Gastroesophageal sphincter (tissue), 4 donors: Measurements from ENCODE around the gene AGPAT4. TPM values are rescaled to one million over a fixed set of nuclear protein-coding genes. Genes with fewer than 3 reads are reported as not detected.
A peak's percentile ranks its signal among the peaks of the same experiment; 100 is the strongest.

Experiments used
- ATAC-seq: fragments of 150-250 bp; one replicate; pipeline ENCODE4 v1.9.1; 2016; ENCODE audit warnings: mild to moderate bottlenecking, moderate library complexity
- H3K27ac ChIP-seq, 4 donors: fragments of 200-600 bp; sonication (generic) in 3 of 4; 1 replicate in 3 of 4; 2 replicates in 1 of 4; pipeline ENCODE4 v1.5.1; 2016 to 2019
- H3K27me3 ChIP-seq: fragments of 200-600 bp; sonication (generic); one replicate; pipeline ENCODE4 v1.5.1; 2019
- H3K36me3 ChIP-seq, 2 donors: fragments of 200-600 bp; sonication (generic); one replicate each; pipeline ENCODE4 v1.5.1; 2019; ENCODE audit warnings: control low read depth in 1 of 2
- H3K4me1 ChIP-seq, 3 donors: fragments of 200-600 bp; sonication (generic); 1 replicate in 2 of 3; 2 replicates in 1 of 3; pipeline ENCODE4 v1.5.1; 2016 to 2019; ENCODE audit warnings: control low read depth in 2 of 3
- H3K4me3 ChIP-seq, 2 donors: fragments of 200-600 bp; sonication (generic); one replicate each; pipeline ENCODE4 v1.5.1; 2019; ENCODE audit warnings: mild to moderate bottlenecking in 1 of 2, moderate library complexity in 1 of 2
- H3K9me3 ChIP-seq, 3 donors: fragments of 200-600 bp; sonication (generic); one replicate each; pipeline ENCODE4 v1.5.1; 2017 to 2019; ENCODE audit warnings: control low read depth in 2 of 3
- CTCF ChIP-seq, 4 experiments: fragments of 200-600 bp in 2 of 4; fragments of 450-650 bp in 2 of 4; sonication (generic) in 1 of 4; IDR thresholded peaks; one replicate each; pipeline ENCODE4 v1.5.1; 2017 to 2019; ENCODE audit warnings: antibody characterized with exemption in 4 of 4, mild to moderate bottlenecking in 2 of 4, moderate library complexity in 2 of 4
- EP300 ChIP-seq: sonication (generic); formaldehyde crosslinking; IDR thresholded peaks from one replicate; pipeline ENCODE4 v1.6.1; 2017; ENCODE audit warnings: antibody characterized with exemption, mild to moderate bottlenecking
- POLR2A ChIP-seq, 2 donors: fragments of 450-650 bp; IDR thresholded peaks; one replicate each; pipeline ENCODE4 v1.6.1; 2017; ENCODE audit warnings: antibody characterized with exemption in 2 of 2, mild to moderate bottlenecking in 2 of 2, moderate library complexity in 1 of 2
- POLR2AphosphoS5 ChIP-seq: sonication (generic); formaldehyde crosslinking; IDR thresholded peaks from one replicate; pipeline ENCODE4 v1.6.1; 2017; ENCODE audit warnings: antibody characterized with exemption
- whole genome bisulfite sequencing, 2 donors: methylation state at CpG; one replicate each; pipeline ENCODE4 v1.1.5; 2018; ENCODE audit warnings: low coverage in 1 of 2; 5-methylcytosine and 5-hydroxymethylcytosine counted together
- total RNA-seq, 4 donors: library from RNA; depleted of rRNA; stranded (reverse); fragments of >200 nt; gene quantifications; one replicate each; pipeline ENCODE4 v1.1.0, GENCODE V29; 2016

The AGPAT4 gene
- total RNA-seq, 4 donors from 2014 or later, result 7.2 to 10.8 (median 9.1) TPM

GRCh38 chr6:161198783-161199460 lies 74.9 kb downstream of the AGPAT4 start:
- Histone ChIP-seq H3K27ac (no peak overlapping the region), H3K4me1 (peaks cover 0 to 34% (median 0%) of the 10 kb centered on the region in 3 donors), H3K27me3 (no peaks in the 10 kb centered on the region), H3K9me3 (no peaks in the 10 kb centered on the region), H3K4me3 (no peak overlapping the region), H3K36me3 (no peaks in the 10 kb centered on the region)
- no peak for ATAC-seq
- 83 to 89% methylated on average over 9 of the region's 9 CpGs for WGBS, 2 donors
- TF ChIP-seq POLR2A (IDR thresholded peaks at IDR 0.05), result no peak
- no peak for TF ChIP-seq CTCF (IDR thresholded peaks at IDR 0.05)
- TF ChIP-seq POLR2AphosphoS5, result no peak
- TF ChIP-seq EP300, result no peak

GRCh38 chr6:161198176-161198575 lies 75.7 kb downstream of the AGPAT4 start:
- Histone ChIP-seq H3K27ac (no peak overlapping the region), H3K4me1 (peaks cover 0 to 34% (median 0%) of the 10 kb centered on the region in 3 donors), H3K36me3 (no peaks in the 10 kb centered on the region), H3K4me3 (no peak overlapping the region), H3K27me3 (no peaks in the 10 kb centered on the region), H3K9me3 (no peaks in the 10 kb centered on the region)
- no peak for TF ChIP-seq POLR2A (IDR thresholded peaks at IDR 0.05)
- TF ChIP-seq CTCF (IDR thresholded peaks at IDR 0.05), result no peak
- no peak for TF ChIP-seq EP300
- TF ChIP-seq POLR2AphosphoS5, result no peak
- 33 to 51% methylated on average over 4 of the region's 4 CpGs for WGBS, 2 donors
- ATAC-seq, result no peak

- Histone ChIP-seq H3K27me3 (no peaks in the 10 kb centered on the region), H3K36me3 (no peaks in the 10 kb centered on the region), H3K9me3 (no peaks in the 10 kb centered on the region), H3K27ac (no peak overlapping the region), H3K4me1 (peaks cover 0 to 27% (median 0%) of the 10 kb centered on the region in 3 donors), H3K4me3 (no peak overlapping the region)
- no peak for TF ChIP-seq CTCF (IDR thresholded peaks at IDR 0.05)
- no peak for TF ChIP-seq POLR2AphosphoS5
- TF ChIP-seq EP300, result no peak
- TF ChIP-seq POLR2A (IDR thresholded peaks at IDR 0.05), result no peak
- WGBS, 2 donors, result 27 to 44% methylated on average over 2 to 3 of the region's 4 CpGs
- peak; percentile 22 for ATAC-seq
These were observed 78.5 kb downstream of the AGPAT4 start for GRCh38 chr6:161195386-161195785.

- no peak for TF ChIP-seq POLR2A (IDR thresholded peaks at IDR 0.05)
- no peak for TF ChIP-seq POLR2AphosphoS5
- no peak for TF ChIP-seq CTCF (IDR thresholded peaks at IDR 0.05)
- no peak for TF ChIP-seq EP300
- no peak overlapping the region for H3K4me3 ChIP-seq
- WGBS, 2 donors, result 88 to 96% methylated on average over 4 of the region's 4 CpGs
- H3K36me3 ChIP-seq, result peaks cover 0 to 1% of the 10 kb centered on the region in 2 donors
- H3K9me3 ChIP-seq, result no peaks in the 10 kb centered on the region
- no peak overlapping the region for H3K27ac ChIP-seq
- ATAC-seq, result no peak
- H3K4me1 ChIP-seq, result peaks cover 0 to 27% (median 0%) of the 10 kb centered on the region in 3 donors
- no peaks in the 10 kb centered on the region for H3K27me3 ChIP-seq
These were observed 79.5 kb downstream of the AGPAT4 start for GRCh38 chr6:161194374-161194773.
